RWPE2 (cell line): ENCODE measurements around the gene KRT1.
A peak's percentile ranks its signal among the peaks of the same experiment; 100 is the strongest.

Source experiments
- ATAC-seq: fragments of 200-7000 bp; cut with Tn5 transposase; 3 replicates; pipeline ENCODE4 v1.9.1; 2021; ENCODE audit warnings: low read depth
- DNase-seq: peaks from one replicate; pipeline ENCODE4 v3.0.0-alpha.2; 2020; ENCODE audit warnings: low spot score
- H3K27ac ChIP-seq: fragments of 450-650 bp; 2 replicates; pipeline ENCODE4 v1.5.1; 2017; ENCODE audit warnings: mild to moderate bottlenecking; ENCODE audit not compliant: poor library complexity, severe bottlenecking
- H3K27me3 ChIP-seq: fragments of 250-450 bp; sonication (Bioruptor Pico); 2 replicates; pipeline ENCODE4 v1.5.1; 2021; ENCODE audit warnings: mild to moderate bottlenecking, moderate library complexity; ENCODE audit not compliant: insufficient read depth, poor library complexity, severe bottlenecking
- H3K36me3 ChIP-seq: fragments of 250-450 bp; sonication (Bioruptor Pico); 2 replicates; pipeline ENCODE4 v1.5.1; 2020; ENCODE audit warnings: low read depth, mild to moderate bottlenecking, moderate library complexity
- H3K4me1 ChIP-seq: fragments of 250-450 bp; sonication (Bioruptor Pico); 2 replicates; pipeline ENCODE4 v1.5.1; 2021; ENCODE audit warnings: mild to moderate bottlenecking, moderate library complexity; ENCODE audit not compliant: insufficient read depth, poor library complexity, severe bottlenecking
- H3K4me3 ChIP-seq: fragments of 250-450 bp; sonication (Bioruptor Pico); 2 replicates; pipeline ENCODE4 v1.5.1; 2021; ENCODE audit warnings: mild to moderate bottlenecking, moderate library complexity; ENCODE audit not compliant: severe bottlenecking
- H3K9me3 ChIP-seq: fragments of 250-450 bp; sonication (Bioruptor Pico); 2 replicates; pipeline ENCODE4 v1.5.1; 2021; ENCODE audit warnings: mild to moderate bottlenecking, moderate library complexity; ENCODE audit not compliant: severe bottlenecking
- CTCF ChIP-seq: fragments of 450-650 bp; IDR thresholded peaks from one replicate; pipeline ENCODE4 v1.5.1; 2017; ENCODE audit warnings: mild to moderate bottlenecking, moderate library complexity; ENCODE audit not compliant: poor library complexity, severe bottlenecking

Gene KRT1

GRCh38 chr12:52657250-52657902, 22.8 kb downstream of the KRT1 start:
- no peaks in the 10 kb centered on the region for H3K27me3 ChIP-seq

GRCh38 chr12:52656616-52657015, 23.6 kb downstream of the KRT1 start:
- no peaks in the 10 kb centered on the region for H3K27me3 ChIP-seq
- peaks cover 7% of the 10 kb centered on the region for H3K4me1 ChIP-seq
- H3K27ac ChIP-seq, result no peak overlapping the region
- DNase-seq, result no peak
- ATAC-seq, result no peak
- TF ChIP-seq CTCF, result no peak
- no peaks in the 10 kb centered on the region for H3K36me3 ChIP-seq
- no peak overlapping the region for H3K4me3 ChIP-seq
- H3K9me3 ChIP-seq, result no peaks in the 10 kb centered on the region

More at GRCh38 chr12:52657250-52657902, 22.8 kb downstream of the KRT1 start:
- no peak for DNase-seq
- Histone ChIP-seq H3K4me1 (peaks cover 7% of the 10 kb centered on the region), H3K36me3 (no peaks in the 10 kb centered on the region), H3K27ac (no peak overlapping the region), H3K4me3 (no peak overlapping the region), H3K9me3 (no peaks in the 10 kb centered on the region)
- TF ChIP-seq CTCF, result no peak
- ATAC-seq, result no peak

- no peak for TF ChIP-seq CTCF
- Histone ChIP-seq H3K4me3 (no peak overlapping the region), H3K4me1 (peaks cover 7% of the 10 kb centered on the region), H3K9me3 (no peaks in the 10 kb centered on the region), H3K27ac (no peak overlapping the region), H3K36me3 (no peaks in the 10 kb centered on the region), H3K27me3 (no peaks in the 10 kb centered on the region)
- ATAC-seq, result peak; percentile 59
- no peak for DNase-seq
Observed at GRCh38 chr12:52655720-52656124, 24.5 kb downstream of the KRT1 start.

- ATAC-seq (peak; percentile 77), DNase-seq (no peak)
- TF ChIP-seq CTCF, result no peak
- Histone ChIP-seq H3K9me3 (no peaks in the 10 kb centered on the region), H3K36me3 (no peaks in the 10 kb centered on the region), H3K27me3 (no peaks in the 10 kb centered on the region), H3K4me1 (peaks cover 7% of the 10 kb centered on the region), H3K27ac (no peak overlapping the region), H3K4me3 (no peak overlapping the region)
Observed at GRCh38 chr12:52655251-52655650, 25.0 kb downstream of the KRT1 start.

- Histone ChIP-seq H3K27me3 (no peaks in the 10 kb centered on the region), H3K4me1 (peaks cover 7% of the 10 kb centered on the region), H3K27ac (no peak within 1 kb of the TSS), H3K4me3 (no peak within 1 kb of the TSS), H3K36me3 (no peaks in the 10 kb centered on the region), H3K9me3 (no peaks in the 10 kb centered on the region)
- ATAC-seq (no peak), DNase-seq (no peak)
- no peak for TF ChIP-seq CTCF
Observed at GRCh38 chr12:52651726-52652261, 28.4 kb downstream of the KRT1 start, which contains the start of gene KRT2. KRT2 (minus strand) TSS chr12:52652211; CDS start chr12:52652142, 69 bp downstream.
